GM23248 (cell line): ENCODE measurements around the gene AMFR.

Experiments
- EZH2 ChIP-seq: fragments of 200-600 bp; sonication (generic); IDR thresholded peaks from 2 replicates; pipeline ENCODE4 v1.6.1; 2018; ENCODE audit warnings: antibody characterized with exemption, mild to moderate bottlenecking; ENCODE audit not compliant: insufficient read depth, poor library complexity, severe bottlenecking
- EZH2phosphoT487 ChIP-seq: fragments of 200-600 bp; sonication (generic); IDR thresholded peaks from 2 replicates; pipeline ENCODE4 v1.6.1; 2018; ENCODE audit warnings: antibody characterized with exemption, moderate library complexity, mild to moderate bottlenecking, low read depth; ENCODE audit not compliant: insufficient read depth

DNA sequence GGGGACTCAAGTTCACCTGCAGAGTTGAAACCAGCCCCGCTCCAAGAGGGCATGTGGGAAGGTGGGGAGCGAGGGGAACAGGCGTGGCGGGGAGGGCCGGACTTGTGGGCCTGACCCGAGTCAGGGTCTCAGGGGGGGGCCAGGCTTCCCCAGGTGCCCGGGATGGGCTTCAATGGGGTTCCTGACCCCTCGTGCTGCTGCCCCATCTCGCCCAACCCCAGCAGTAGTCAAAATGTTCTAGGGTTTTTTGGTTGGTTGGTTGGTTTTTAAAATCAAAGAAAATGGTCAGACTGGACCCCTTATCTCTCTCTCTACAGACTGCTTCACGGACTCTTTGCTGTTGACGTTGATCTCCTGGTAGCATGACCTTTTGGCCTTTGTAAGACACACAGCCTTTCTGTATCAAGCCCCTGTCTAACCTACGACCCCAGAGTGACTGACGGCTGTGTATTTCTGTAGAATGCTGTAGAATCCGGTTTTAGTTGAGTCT lies 69.5 kb downstream of the AMFR start:
- no peak for TF ChIP-seq EZH2
- no peak for TF ChIP-seq EZH2phosphoT487
